Endometrial microvascular endothelial cells (primary cell): Measurements from ENCODE around the gene CKMT2. TPM values are rescaled to one million over a fixed set of nuclear protein-coding genes. Genes with fewer than 3 reads are reported as not detected.
"Not testable (repeated sequence)": the region's sequence is repeated elsewhere in the genome, so short reads cannot be mapped to it uniquely, and the experiment has no call there.

Experiments used
- in situ Hi-C: cut with HindIII; loops from 2 replicates; pipeline ENCODE4 v1.10.0; 2017; ENCODE audit warnings: low sequenced_read_pairs, low pct_unique_long_range_greater_than_20kb; ENCODE audit errors: inconsistent ontology term
- total RNA-seq: library from RNA; depleted of rRNA; stranded (reverse); fragments of >200 nt; gene quantifications from one replicate; pipeline ENCODE4 v1.2.3, GENCODE V29; 2015; ENCODE audit errors: inconsistent ontology term

CKMT2 gene
- total RNA-seq, 1 donor from 2014 or later: not detected

GRCh38 chr5:81244451-81244850, 11.3 kb downstream of the CKMT2 start:
- in situ Hi-C loops: no loop called here

GRCh38 chr5:81245871-81246235, 12.7 kb downstream of the CKMT2 start:
- in situ Hi-C loops: no loop called here

- in situ Hi-C loops: no loop called here
Measured at GRCh38 chr5:81246697-81247096, 13.6 kb downstream of the CKMT2 start.

- in situ Hi-C loops: no loop called here
Measured at GRCh38 chr5:81247441-81247972, 14.4 kb downstream of the CKMT2 start.

GRCh38 chr5:81249240-81249639, 16.1 kb downstream of the CKMT2 start:
- in situ Hi-C loops: no loop called here

GRCh38 chr5:81250004-81250403, 16.9 kb downstream of the CKMT2 start:
- in situ Hi-C loops: no loop called here

- in situ Hi-C loops: no loop called here
Measured at GRCh38 chr5:81251922-81252321, 18.8 kb downstream of the CKMT2 start.

- in situ Hi-C loops: no loop called here
Measured at GRCh38 chr5:81252904-81253303, 19.8 kb downstream of the CKMT2 start.

- in situ Hi-C loops: no loop called here
Measured at GRCh38 chr5:81253875-81254274, 20.8 kb downstream of the CKMT2 start.

- in situ Hi-C loops: no loop called here
Measured at GRCh38 chr5:81254886-81255559, 21.9 kb downstream of the CKMT2 start.

GRCh38 chr5:81256766-81257165, 23.6 kb downstream of the CKMT2 start:
- in situ Hi-C loops: no loop called here

GRCh38 chr5:81262796-81263195, 29.7 kb downstream of the CKMT2 start:
- in situ Hi-C loops: not testable (repeated sequence)

- in situ Hi-C loops: no loop called here
Measured at GRCh38 chr5:81265101-81265500, 32.0 kb downstream of the CKMT2 start.

GRCh38 chr5:81268521-81269196, 35.5 kb downstream of the CKMT2 start:
- in situ Hi-C loops: no loop called here

GRCh38 chr5:81269751-81270393, 36.8 kb downstream of the CKMT2 start:
- in situ Hi-C loops: no loop called here

- in situ Hi-C loops: not testable (repeated sequence)
Measured at GRCh38 chr5:81270394-81271027, 37.4 kb downstream of the CKMT2 start.

GRCh38 chr5:81283976-81284375, 50.9 kb downstream of the CKMT2 start:
- in situ Hi-C loops: no loop called here

- in situ Hi-C loops: no loop called here
Measured at GRCh38 chr5:81286059-81286617, 53.0 kb downstream of the CKMT2 start.

- in situ Hi-C loops: no loop called here
Measured at GRCh38 chr5:81288021-81288433, 54.9 kb downstream of the CKMT2 start.
